NCI-H128 (cell line): ENCODE data around the gene CALD1.

Source experiments
- DNase-seq: peaks from one replicate; lab custom pipeline; 2025; ENCODE audit not compliant: unreplicated experiment; lab: John Stamatoyannopoulos, UW

The CALD1 gene

GRCh38 chr7:134826105-134826504, 46.7 kb downstream of the CALD1 start:
- no peak for DNase-seq

- no peak for DNase-seq
These were observed 48.0 kb downstream of the CALD1 start for GRCh38 chr7:134827436-134827835.

GRCh38 chr7:134827889-134828288, 48.5 kb downstream of the CALD1 start:
- no peak for DNase-seq

GRCh38 chr7:134828361-134828760, 48.9 kb downstream of the CALD1 start:
- no peak for DNase-seq

GRCh38 chr7:134829380-134829986, 50.0 kb downstream of the CALD1 start:
- no peak for DNase-seq

- no peak for DNase-seq
These were observed 52.4 kb downstream of the CALD1 start for GRCh38 chr7:134831862-134832261.

- DNase-seq = no peak
These were observed 52.9 kb downstream of the CALD1 start for GRCh38 chr7:134832367-134832766.

- DNase-seq = no peak
These were observed 55.4 kb downstream of the CALD1 start for GRCh38 chr7:134834689-134835462.

- no peak for DNase-seq
These were observed 56.0 kb downstream of the CALD1 start for GRCh38 chr7:134835463-134835823.

- no peak for DNase-seq
These were observed 57.0 kb downstream of the CALD1 start for GRCh38 chr7:134836447-134836846.

- no peak for DNase-seq
These were observed 59.9 kb downstream of the CALD1 start for GRCh38 chr7:134839298-134839697.

GRCh38 chr7:134842062-134842461, 62.6 kb downstream of the CALD1 start:
- no peak for DNase-seq

GRCh38 chr7:134842886-134843430, 63.5 kb downstream of the CALD1 start:
- DNase-seq = no peak

GRCh38 chr7:134844200-134844599, 64.8 kb downstream of the CALD1 start:
- no peak for DNase-seq

GRCh38 chr7:134845461-134845860, 66.0 kb downstream of the CALD1 start:
- no peak for DNase-seq

- no peak for DNase-seq
These were observed 68.6 kb downstream of the CALD1 start for GRCh38 chr7:134847851-134848588.

- DNase-seq = no peak
These were observed 70.6 kb downstream of the CALD1 start for GRCh38 chr7:134850066-134850465.

- no peak for DNase-seq
These were observed 71.7 kb downstream of the CALD1 start for GRCh38 chr7:134851141-134851540.

GRCh38 chr7:134852625-134853024, 73.2 kb downstream of the CALD1 start:
- no peak for DNase-seq

- DNase-seq = no peak
These were observed 75.4 kb downstream of the CALD1 start for GRCh38 chr7:134854816-134855215.

GRCh38 chr7:134855442-134855841, 76.0 kb downstream of the CALD1 start:
- DNase-seq = no peak

GRCh38 chr7:134856091-134856490, 76.7 kb downstream of the CALD1 start:
- DNase-seq = no peak
